H9 (cell line): ENCODE measurements around the gene CYBC1. TPM values are rescaled to one million over a fixed set of nuclear protein-coding genes. Genes with fewer than 3 reads are reported as not detected.

Source experiments
- DNase-seq: peaks from one replicate; pipeline ENCODE4 v3.0.0-alpha.2; 2017
- H2AFZ ChIP-seq: one replicate; pipeline ENCODE4 v1.6.1; 2013; ENCODE audit warnings: mild to moderate bottlenecking, low read length, control low read depth, moderate library complexity
- H2AK5ac ChIP-seq: 2 replicates; pipeline ENCODE4 v1.6.1; 2013; ENCODE audit warnings: low read length, control low read depth, mixed read lengths; ENCODE audit not compliant: insufficient read length
- H2BK120ac ChIP-seq: one replicate; pipeline ENCODE4 v1.6.1; 2013; ENCODE audit warnings: low read depth, mild to moderate bottlenecking, low read length, control low read depth, inconsistent platforms; ENCODE audit not compliant: poor library complexity, severe bottlenecking
- H2BK12ac ChIP-seq: 2 replicates; pipeline ENCODE4 v1.6.1; 2013; ENCODE audit warnings: low read length, control low read depth, mixed read lengths, low read depth; ENCODE audit not compliant: insufficient read length
- H2BK15ac ChIP-seq: 2 replicates; pipeline ENCODE4 v1.6.1; 2013; ENCODE audit warnings: low read depth, low read length, control low read depth
- H2BK20ac ChIP-seq: one replicate; pipeline ENCODE4 v1.6.1; 2013; ENCODE audit warnings: low read depth, mild to moderate bottlenecking, low read length, control low read depth, inconsistent platforms; ENCODE audit not compliant: poor library complexity, severe bottlenecking
- H2BK5ac ChIP-seq: 2 replicates; pipeline ENCODE4 v1.6.1; 2013; ENCODE audit warnings: low read length, control low read depth, mixed read lengths; ENCODE audit not compliant: insufficient read length
- H3K14ac ChIP-seq: 2 replicates; pipeline ENCODE4 v1.6.1; 2013; ENCODE audit warnings: low read length, control low read depth; ENCODE audit not compliant: insufficient read depth
- H3K18ac ChIP-seq: 2 replicates; pipeline ENCODE4 v1.6.1; 2013; ENCODE audit warnings: low read depth, mild to moderate bottlenecking, mixed read lengths, low read length, control low read depth; ENCODE audit not compliant: insufficient read length
- H3K23ac ChIP-seq: 2 replicates; pipeline ENCODE4 v1.6.1; 2013; ENCODE audit warnings: low read length, control low read depth, mixed read lengths, low read depth; ENCODE audit not compliant: insufficient read length
- H3K23me2 ChIP-seq: 2 replicates; pipeline ENCODE4 v1.6.1; 2013; ENCODE audit warnings: low read depth, mild to moderate bottlenecking, mixed read lengths, low read length, control low read depth; ENCODE audit not compliant: insufficient read length, poor library complexity, severe bottlenecking
- H3K27ac ChIP-seq: 2 replicates; pipeline ENCODE4 v1.5.1; 2013; ENCODE audit warnings: low read length, control low read depth, mixed read lengths, low read depth; ENCODE audit not compliant: insufficient read length
- H3K27me3 ChIP-seq: 2 replicates; pipeline ENCODE4 v1.6.1; 2013; ENCODE audit warnings: low read length, control low read depth, inconsistent platforms; ENCODE audit not compliant: insufficient read depth
- H3K4ac ChIP-seq: 2 replicates; pipeline ENCODE4 v1.6.1; 2013; ENCODE audit warnings: low read depth, mild to moderate bottlenecking, control low read depth, inconsistent platforms, low read length, moderate library complexity
- H3K4me1 ChIP-seq: 2 replicates; pipeline ENCODE4 v1.6.1; 2013; ENCODE audit warnings: low read length, control low read depth, inconsistent platforms; ENCODE audit not compliant: insufficient read depth
- H3K4me2 ChIP-seq: 2 replicates; pipeline ENCODE4 v1.6.1; 2013; ENCODE audit warnings: low read length, control low read depth, mixed read lengths; ENCODE audit not compliant: insufficient read length, insufficient read depth
- H3K56ac ChIP-seq: 2 replicates; pipeline ENCODE4 v1.6.1; 2013; ENCODE audit warnings: low read depth, mild to moderate bottlenecking, mixed read lengths, low read length, control low read depth; ENCODE audit not compliant: insufficient read length
- H3K79me1 ChIP-seq: 2 replicates; pipeline ENCODE4 v1.6.1; 2013; ENCODE audit warnings: low read depth, mild to moderate bottlenecking, moderate library complexity, low read length, control low read depth, inconsistent platforms; ENCODE audit not compliant: insufficient read depth, poor library complexity, severe bottlenecking
- H3K79me2 ChIP-seq: 2 replicates; pipeline ENCODE4 v1.6.1; 2013; ENCODE audit warnings: low read length, control low read depth, inconsistent platforms; ENCODE audit not compliant: insufficient read depth
- H3K9ac ChIP-seq: 2 replicates; pipeline ENCODE4 v1.6.1; 2013; ENCODE audit warnings: low read length, control low read depth, mixed read lengths; ENCODE audit not compliant: insufficient read length; ENCODE audit errors: extremely low read depth
- H3K9me3 ChIP-seq: one replicate; pipeline ENCODE4 v1.6.1; 2013; ENCODE audit warnings: low read depth, low read length, inconsistent platforms; ENCODE audit not compliant: control insufficient read depth
- H3T11ph ChIP-seq: one replicate; pipeline ENCODE4 v1.6.1; 2013; ENCODE audit warnings: mild to moderate bottlenecking, low read length, control low read depth, inconsistent platforms
- H4K20me1 ChIP-seq: one replicate; pipeline ENCODE4 v1.6.1; 2013; ENCODE audit not compliant: control insufficient read depth, insufficient read length, insufficient read depth
- H4K5ac ChIP-seq: 2 replicates; pipeline ENCODE4 v1.6.1; 2013; ENCODE audit warnings: low read depth, mild to moderate bottlenecking, mixed read lengths, low read length, control low read depth; ENCODE audit not compliant: insufficient read length
- H4K8ac ChIP-seq: replicated peaks from 2 replicates; pipeline ENCODE4 v1.6.1; 2013; ENCODE audit warnings: low read length, control low read depth, mixed read lengths, low read depth; ENCODE audit not compliant: insufficient read length
- H4K91ac ChIP-seq: 2 replicates; pipeline ENCODE4 v1.6.1; 2013; ENCODE audit warnings: low read depth, mild to moderate bottlenecking, moderate library complexity, mixed read lengths, low read length, control low read depth; ENCODE audit not compliant: insufficient read length
- H3K27ac Mint-ChIP-seq, 3 experiments: 2 replicates in 2 of 3; 3 replicates in 1 of 3; pipeline ENCODE4 v1.8.0; 2020 to 2021; ENCODE audit warnings: mixed read lengths in 3 of 3, mild to moderate bottlenecking in 1 of 3, moderate library complexity in 1 of 3
- H3K27me3 Mint-ChIP-seq: 2 replicates; pipeline ENCODE4 v1.8.0; 2021; ENCODE audit warnings: low read depth, mild to moderate bottlenecking, moderate library complexity, mixed read lengths
- H3K36me3 Mint-ChIP-seq, 3 experiments: 2 replicates in 2 of 3; 3 replicates in 1 of 3; pipeline ENCODE4 v1.8.0; 2020 to 2021; ENCODE audit warnings: low read depth in 3 of 3, mixed read lengths in 3 of 3; ENCODE audit not compliant: insufficient read depth in 1 of 3
- H3K4me1 Mint-ChIP-seq, 2 experiments: 2 replicates each; pipeline ENCODE4 v1.8.0; 2020; ENCODE audit warnings: mixed read lengths in 2 of 2
- H3K4me3 Mint-ChIP-seq, 2 experiments: 2 replicates in 1 of 2; 3 replicates in 1 of 2; pipeline ENCODE4 v1.8.0; 2020 to 2021; ENCODE audit warnings: mild to moderate bottlenecking in 2 of 2, mixed read lengths in 2 of 2, moderate library complexity in 1 of 2
- H3K9me3 Mint-ChIP-seq, 2 experiments: 2 replicates in 1 of 2; 3 replicates in 1 of 2; pipeline ENCODE4 v1.8.0; 2020; ENCODE audit warnings: mild to moderate bottlenecking in 2 of 2, mixed read lengths in 2 of 2, moderate library complexity in 1 of 2
- WGBS: extraction: QIAGEN DNeasy Blood & Tissue Kit; methylation state at CpG from one replicate; pipeline ENCODE4 v1.1.7; 2013; ENCODE audit warnings: missing lambda C conversion rate, low lambda C conversion rate, mixed read lengths; ENCODE audit not compliant: insufficient read length; ENCODE audit errors: extremely low coverage; 5-methylcytosine and 5-hydroxymethylcytosine counted together
- total RNA-seq: library from RNA; stranded (reverse); gene quantifications from 2 replicates; pipeline ENCODE4 v1.2.1, GENCODE V29; 2021
- TF ChIP-seq, protein P1 (sequence below): fragments of 200-600 bp; sonication (generic); conservative IDR thresholded peaks from 3 replicates; pipeline ENCODE4 v1.8.0; 2021; ENCODE audit warnings: antibody characterized with exemption, mild to moderate bottlenecking

The CYBC1 gene
- total RNA-seq, 1 experiment from 2014 or later, result 81.7 TPM

DNA sequence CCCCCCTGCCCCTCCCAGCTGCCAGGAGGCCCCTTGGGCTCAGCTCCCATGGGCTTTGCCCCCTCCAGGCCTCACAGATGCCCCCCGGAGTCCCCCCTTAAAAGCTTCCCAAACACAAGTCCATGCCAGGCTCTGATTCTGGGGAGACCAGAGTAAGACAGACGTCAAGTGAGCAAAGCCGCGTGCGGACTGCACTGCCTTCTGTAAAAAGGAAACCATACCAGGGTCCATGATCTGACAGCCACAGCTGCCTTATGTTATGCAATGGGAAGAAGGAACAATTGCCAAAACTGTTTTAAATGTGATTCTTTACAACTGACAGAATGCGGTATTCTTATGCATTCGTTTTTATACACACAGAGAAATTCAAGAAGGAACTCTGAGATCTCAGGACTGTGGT lies 50.3 kb downstream of the CYBC1 start:
- no peak overlapping the region for H2AK5ac ChIP-seq
- no peaks in the 10 kb centered on the region for H3K79me2 ChIP-seq
- no peak overlapping the region for H2AFZ ChIP-seq
- H3K23ac ChIP-seq, result no peak overlapping the region
- H3K4me1 Mint-ChIP-seq, result no peaks in the 10 kb centered on the region; a peak in 1 of 4 replicates
- no peak overlapping the region for H3K4me3 Mint-ChIP-seq
- no peak overlapping the region for H3K56ac ChIP-seq
- H4K20me1 ChIP-seq, result no peaks in the 10 kb centered on the region
- no peak overlapping the region for H3K9ac ChIP-seq
- no peak overlapping the region for H2BK15ac ChIP-seq
- TF ChIP-seq, protein P1, sequence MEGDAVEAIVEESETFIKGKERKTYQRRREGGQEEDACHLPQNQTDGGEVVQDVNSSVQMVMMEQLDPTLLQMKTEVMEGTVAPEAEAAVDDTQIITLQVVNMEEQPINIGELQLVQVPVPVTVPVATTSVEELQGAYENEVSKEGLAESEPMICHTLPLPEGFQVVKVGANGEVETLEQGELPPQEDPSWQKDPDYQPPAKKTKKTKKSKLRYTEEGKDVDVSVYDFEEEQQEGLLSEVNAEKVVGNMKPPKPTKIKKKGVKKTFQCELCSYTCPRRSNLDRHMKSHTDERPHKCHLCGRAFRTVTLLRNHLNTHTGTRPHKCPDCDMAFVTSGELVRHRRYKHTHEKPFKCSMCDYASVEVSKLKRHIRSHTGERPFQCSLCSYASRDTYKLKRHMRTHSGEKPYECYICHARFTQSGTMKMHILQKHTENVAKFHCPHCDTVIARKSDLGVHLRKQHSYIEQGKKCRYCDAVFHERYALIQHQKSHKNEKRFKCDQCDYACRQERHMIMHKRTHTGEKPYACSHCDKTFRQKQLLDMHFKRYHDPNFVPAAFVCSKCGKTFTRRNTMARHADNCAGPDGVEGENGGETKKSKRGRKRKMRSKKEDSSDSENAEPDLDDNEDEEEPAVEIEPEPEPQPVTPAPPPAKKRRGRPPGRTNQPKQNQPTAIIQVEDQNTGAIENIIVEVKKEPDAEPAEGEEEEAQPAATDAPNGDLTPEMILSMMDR, result no peak
- H3K4me1 ChIP-seq, result no peaks in the 10 kb centered on the region
- no peak overlapping the region for H3K4me2 ChIP-seq
- H3K27me3 ChIP-seq, result no peaks in the 10 kb centered on the region
- no peaks in the 10 kb centered on the region for H3K79me1 ChIP-seq
- no peak overlapping the region for H2BK120ac ChIP-seq
- no peak overlapping the region for H3K27ac Mint-ChIP-seq
- no peaks in the 10 kb centered on the region for H3K27me3 Mint-ChIP-seq
- no peak overlapping the region for H3K14ac ChIP-seq
- H4K91ac ChIP-seq, result no peak overlapping the region
- H4K8ac ChIP-seq, result no peak overlapping the region
- no peak overlapping the region for H2BK12ac ChIP-seq
- no peak overlapping the region for H3K27ac ChIP-seq
- H3K4ac ChIP-seq, result no peak overlapping the region
- H3K18ac ChIP-seq, result no peak overlapping the region
- H3T11ph ChIP-seq, result no peak overlapping the region
- no peaks in the 10 kb centered on the region for H3K9me3 Mint-ChIP-seq
- H3K36me3 Mint-ChIP-seq, result peaks cover 3 to 24% (median 18%) of the 10 kb centered on the region in 3 experiments
- no peak overlapping the region for H4K5ac ChIP-seq
- H2BK20ac ChIP-seq, result no peak overlapping the region
- no peak for DNase-seq
- no CpG with 5 or more reads among the region's 7 CpGs for WGBS
- no peaks in the 10 kb centered on the region for H3K9me3 ChIP-seq
- H2BK5ac ChIP-seq, result no peak overlapping the region
- no peaks in the 10 kb centered on the region for H3K23me2 ChIP-seq
